Measurements from ENCODE around the gene ADGRL3.

The ADGRL3 gene

GRCh38 chr4:61860376-61860775 is 660.2 kb downstream of the ADGRL3 start:
- Histone ChIP-seq H3K4me3 (ENCODE audit: severe bottlenecking) (no peak overlapping the region), H3K36me3 (ENCODE audit: low read depth) (no peaks in the 10 kb centered on the region), H3K27ac (ENCODE audit: poor library complexity, severe bottlenecking) (no peak overlapping the region), H3K4me1 (ENCODE audit: insufficient read depth, poor library complexity, severe bottlenecking) (no peaks in the 10 kb centered on the region), H3K27me3 (ENCODE audit: insufficient read depth, poor library complexity, severe bottlenecking) (no peaks in the 10 kb centered on the region), H3K9me3 (ENCODE audit: severe bottlenecking) (no peaks in the 10 kb centered on the region)
- no peak for TF ChIP-seq CTCF (IDR thresholded peaks at IDR 0.05; ENCODE audit: poor library complexity, severe bottlenecking)
- ATAC-seq (ENCODE audit: low read depth) (no peak), DNase-seq (ENCODE audit: low spot score) (no peak)

GRCh38 chr4:61864286-61864685 is 664.2 kb downstream of the ADGRL3 start:
- no peaks in the 10 kb centered on the region for H3K36me3 ChIP-seq (ENCODE audit: low read depth)
- DNase-seq (ENCODE audit: low spot score) (no peak), ATAC-seq (ENCODE audit: low read depth) (no peak)
- no peak for TF ChIP-seq CTCF (IDR thresholded peaks at IDR 0.05; ENCODE audit: poor library complexity, severe bottlenecking)
- no peaks in the 10 kb centered on the region for H3K27me3 ChIP-seq (ENCODE audit: insufficient read depth, poor library complexity, severe bottlenecking)
- H3K4me3 ChIP-seq (ENCODE audit: severe bottlenecking) = no peak overlapping the region
- H3K9me3 ChIP-seq (ENCODE audit: severe bottlenecking) = no peaks in the 10 kb centered on the region
- H3K27ac ChIP-seq (ENCODE audit: poor library complexity, severe bottlenecking) = no peak overlapping the region
- no peaks in the 10 kb centered on the region for H3K4me1 ChIP-seq (ENCODE audit: insufficient read depth, poor library complexity, severe bottlenecking)

- Histone ChIP-seq H3K27me3 (ENCODE audit: insufficient read depth, poor library complexity, severe bottlenecking) (no peaks in the 10 kb centered on the region), H3K9me3 (ENCODE audit: severe bottlenecking) (no peaks in the 10 kb centered on the region), H3K4me1 (ENCODE audit: insufficient read depth, poor library complexity, severe bottlenecking) (no peaks in the 10 kb centered on the region), H3K27ac (ENCODE audit: poor library complexity, severe bottlenecking) (no peak overlapping the region), H3K4me3 (ENCODE audit: severe bottlenecking) (no peak overlapping the region), H3K36me3 (ENCODE audit: low read depth) (no peaks in the 10 kb centered on the region)
- DNase-seq (ENCODE audit: low spot score) = no peak
- no peak for ATAC-seq (ENCODE audit: low read depth)
- no peak for TF ChIP-seq CTCF (IDR thresholded peaks at IDR 0.05; ENCODE audit: poor library complexity, severe bottlenecking)
Observed at GRCh38 chr4:61866378-61867030, 666.4 kb downstream of the ADGRL3 start.

GRCh38 chr4:61872983-61873382 is 672.9 kb downstream of the ADGRL3 start:
- H3K27ac ChIP-seq (ENCODE audit: poor library complexity, severe bottlenecking) = no peak overlapping the region
- no peak for TF ChIP-seq CTCF (IDR thresholded peaks at IDR 0.05; ENCODE audit: poor library complexity, severe bottlenecking)
- no peaks in the 10 kb centered on the region for H3K27me3 ChIP-seq (ENCODE audit: insufficient read depth, poor library complexity, severe bottlenecking)
- ATAC-seq (ENCODE audit: low read depth) (no peak), DNase-seq (ENCODE audit: low spot score) (no peak)
- H3K4me3 ChIP-seq (ENCODE audit: severe bottlenecking) = no peak overlapping the region
- no peaks in the 10 kb centered on the region for H3K9me3 ChIP-seq (ENCODE audit: severe bottlenecking)
- H3K4me1 ChIP-seq (ENCODE audit: insufficient read depth, poor library complexity, severe bottlenecking) = no peaks in the 10 kb centered on the region
- no peaks in the 10 kb centered on the region for H3K36me3 ChIP-seq (ENCODE audit: low read depth)

- Histone ChIP-seq H3K4me1 (ENCODE audit: insufficient read depth, poor library complexity, severe bottlenecking) (no peaks in the 10 kb centered on the region), H3K4me3 (ENCODE audit: severe bottlenecking) (no peak overlapping the region), H3K27ac (ENCODE audit: poor library complexity, severe bottlenecking) (no peak overlapping the region), H3K9me3 (ENCODE audit: severe bottlenecking) (no peaks in the 10 kb centered on the region), H3K27me3 (ENCODE audit: insufficient read depth, poor library complexity, severe bottlenecking) (no peaks in the 10 kb centered on the region), H3K36me3 (ENCODE audit: low read depth) (no peaks in the 10 kb centered on the region)
- no peak for TF ChIP-seq CTCF (IDR thresholded peaks at IDR 0.05; ENCODE audit: poor library complexity, severe bottlenecking)
- ATAC-seq (ENCODE audit: low read depth) (no peak), DNase-seq (ENCODE audit: low spot score) (no peak)
Observed at GRCh38 chr4:61877266-61877665, 677.1 kb downstream of the ADGRL3 start.

Data from RWPE2 (cell line).